ENCODE data around the gene POLRMT. TPM values are rescaled to one million over a fixed set of nuclear protein-coding genes. Genes with fewer than 3 reads are reported as not detected.

The POLRMT gene
- polyA plus RNA-seq, 1 donor (not counting 4 experiments of a cell fraction or from before 2014, with no cell fraction given): 33.3 TPM

- peak; percentile 79 for DNase-seq (ENCODE audit: low read depth, low spot score)
- no peaks in the 10 kb centered on the region for H3K9me1 ChIP-seq (ENCODE audit: control insufficient read depth, extremely low read depth, insufficient read depth, low read length)
- H2AFZ ChIP-seq (ENCODE audit: control insufficient read depth, low read length): peak within 1 kb of the TSS; percentile 93
- H3K4me2 ChIP-seq (ENCODE audit: control insufficient read depth, extremely low read depth, insufficient read depth, low read depth, low read length): peak within 1 kb of the TSS; percentile 97
- peaks cover 38% of the 10 kb centered on the region for H3K4me1 ChIP-seq (ENCODE audit: control insufficient read depth, extremely low read depth, insufficient read depth, low read length)
- H3K4me3 ChIP-seq (ENCODE audit: control insufficient read depth in 2 of 3, extremely low read depth in 1 of 3, insufficient read depth in 2 of 3, low read depth in 1 of 3, low read length in 3 of 3): peak within 1 kb of the TSS; percentile 89 to 100 (median 95)
- peaks cover 26% of the 10 kb centered on the region for H4K20me1 ChIP-seq (ENCODE audit: control insufficient read depth, extremely low read depth, insufficient read depth, low read length)
- H3K9me3 ChIP-seq (ENCODE audit: control insufficient read depth, low read depth, low read length): no peaks in the 10 kb centered on the region
- H3K9ac ChIP-seq (ENCODE audit: control insufficient read depth, extremely low read depth, insufficient read depth, low read length): peak within 1 kb of the TSS; percentile 97
- no peaks in the 10 kb centered on the region for H3K27me3 ChIP-seq (ENCODE audit: control insufficient read depth, extremely low read depth, insufficient read depth, low read length)
- peaks cover 46% of the 10 kb centered on the region for H3K79me2 ChIP-seq (ENCODE audit: control insufficient read depth, insufficient read depth, low read length)
- H3K36me3 ChIP-seq (ENCODE audit: control insufficient read depth in 2 of 2, extremely low read depth in 1 of 2, insufficient read depth in 2 of 2, low read length in 2 of 2): peaks cover 0 to 5% of the 10 kb centered on the region in 2 experiments
- dilution Hi-C loops (cut with MboI; ENCODE audit: extremely low pct_ligation_motif_present, low sequenced_read_pairs): no loop called here
- TF ChIP-seq CTCF (optimal IDR thresholded peaks at IDR 0.05 in 1 of 3, IDR thresholded peaks at IDR 0.05 in 1 of 3, conservative IDR thresholded peaks at IDR 0.05 in 1 of 3; ENCODE audit: extremely low read depth in 1 of 3, insufficient read depth in 2 of 3, low read length in 3 of 3): no peak
- no peak for TF ChIP-seq EZH2 (IDR thresholded peaks at IDR 0.05; ENCODE audit: low read length)
- H3K27ac ChIP-seq (ENCODE audit: control insufficient read depth, insufficient read depth, low read length): peak within 1 kb of the TSS; percentile 92
- FAIRE-seq: peak; percentile 67
These were observed 61.1 kb downstream of the POLRMT start, which contains the start of gene BSG for GRCh38 chr19:572140-572742. Gene BSG (plus strand): TSS chr19:572596. CDS start chr19:572635, 39 bp downstream.

- H3K4me1 ChIP-seq (ENCODE audit: control insufficient read depth, extremely low read depth, insufficient read depth, low read length): peaks cover 36% of the 10 kb centered on the region
- H2AFZ ChIP-seq (ENCODE audit: control insufficient read depth, low read length): peak overlapping the region; percentile 93
- peaks cover 0 to under 1% of the 10 kb centered on the region in 2 experiments for H3K36me3 ChIP-seq (ENCODE audit: control insufficient read depth in 2 of 2, extremely low read depth in 1 of 2, insufficient read depth in 2 of 2, low read length in 2 of 2)
- peak overlapping the region; percentile 72 for H3K27ac ChIP-seq (ENCODE audit: control insufficient read depth, insufficient read depth, low read length)
- H3K4me2 ChIP-seq (ENCODE audit: control insufficient read depth, extremely low read depth, insufficient read depth, low read depth, low read length): peak overlapping the region; percentile 97
- no peaks in the 10 kb centered on the region for H3K27me3 ChIP-seq (ENCODE audit: control insufficient read depth, extremely low read depth, insufficient read depth, low read length)
- TF ChIP-seq CTCF (optimal IDR thresholded peaks at IDR 0.05 in 1 of 3, IDR thresholded peaks at IDR 0.05 in 1 of 3, conservative IDR thresholded peaks at IDR 0.05 in 1 of 3; ENCODE audit: extremely low read depth in 1 of 3, insufficient read depth in 2 of 3, low read length in 3 of 3) (no peak), EZH2 (IDR thresholded peaks at IDR 0.05; ENCODE audit: low read length) (no peak)
- peak overlapping the region; percentile 15 to 73 (median 67) for H3K4me3 ChIP-seq (ENCODE audit: control insufficient read depth in 2 of 3, extremely low read depth in 1 of 3, insufficient read depth in 2 of 3, low read depth in 1 of 3, low read length in 3 of 3)
- no peaks in the 10 kb centered on the region for H3K9me1 ChIP-seq (ENCODE audit: control insufficient read depth, extremely low read depth, insufficient read depth, low read length)
- DNase-seq (ENCODE audit: low read depth, low spot score): no peak
- FAIRE-seq: no peak
- peaks cover 39% of the 10 kb centered on the region for H3K79me2 ChIP-seq (ENCODE audit: control insufficient read depth, insufficient read depth, low read length)
- dilution Hi-C loops (cut with MboI; ENCODE audit: extremely low pct_ligation_motif_present, low sequenced_read_pairs): no loop called here
- no peaks in the 10 kb centered on the region for H3K9me3 ChIP-seq (ENCODE audit: control insufficient read depth, low read depth, low read length)
- H4K20me1 ChIP-seq (ENCODE audit: control insufficient read depth, extremely low read depth, insufficient read depth, low read length): peaks cover 19% of the 10 kb centered on the region
- H3K9ac ChIP-seq (ENCODE audit: control insufficient read depth, extremely low read depth, insufficient read depth, low read length): peak overlapping the region; percentile 69
These were observed 61.8 kb downstream of the POLRMT start for GRCh38 chr19:571566-571974.
